Bronchial epithelial cell (primary cell): ENCODE measurements around the gene RPTOR. TPM values are rescaled to one million over a fixed set of nuclear protein-coding genes. Genes with fewer than 3 reads are reported as not detected.
A peak's percentile ranks its signal among the peaks of the same experiment; 100 is the strongest.
"Not testable (repeated sequence)": the region's sequence is repeated elsewhere in the genome, so short reads cannot be mapped to it uniquely, and the experiment has no call there.

Experiments used
- DNase-seq: peaks from one replicate; pipeline ENCODE4 v3.0.0-alpha.2; 2010; ENCODE audit warnings: low read depth
- FAIRE-seq: peaks from 2 replicates; lab custom pipeline; 2011; peaks lifted over from hg19 to GRCh38; lab: Jason Lieb, UNC
- H3K27me3 ChIP-seq: 2 replicates; pipeline ENCODE4 v1.5.1; 2011; ENCODE audit warnings: low read length; ENCODE audit not compliant: control insufficient read depth, insufficient read depth
- H3K36me3 ChIP-seq: 2 replicates; pipeline ENCODE4 v1.5.1; 2011; ENCODE audit warnings: low read length; ENCODE audit not compliant: control insufficient read depth, insufficient read depth
- H3K4me3 ChIP-seq: 2 replicates; pipeline ENCODE4 v1.5.1; 2011; ENCODE audit warnings: mild to moderate bottlenecking, low read depth, low read length, control low read depth
- total RNA-seq: library from RNA; depleted of rRNA; stranded (reverse); fragments of >200 nt; gene quantifications from 2 replicates; pipeline ENCODE4 v1.2.1, GENCODE V29; 2014
- TF ChIP-seq, protein P1 (sequence below): IDR thresholded peaks from 2 replicates; pipeline ENCODE4 v1.5.1; 2011; ENCODE audit warnings: mild to moderate bottlenecking, moderate library complexity, low read length, control low read depth, inconsistent platforms; ENCODE audit not compliant: insufficient read depth, severe bottlenecking

Gene RPTOR
- total RNA-seq, 1 donor from 2014 or later, result 14.0 TPM

DNA sequence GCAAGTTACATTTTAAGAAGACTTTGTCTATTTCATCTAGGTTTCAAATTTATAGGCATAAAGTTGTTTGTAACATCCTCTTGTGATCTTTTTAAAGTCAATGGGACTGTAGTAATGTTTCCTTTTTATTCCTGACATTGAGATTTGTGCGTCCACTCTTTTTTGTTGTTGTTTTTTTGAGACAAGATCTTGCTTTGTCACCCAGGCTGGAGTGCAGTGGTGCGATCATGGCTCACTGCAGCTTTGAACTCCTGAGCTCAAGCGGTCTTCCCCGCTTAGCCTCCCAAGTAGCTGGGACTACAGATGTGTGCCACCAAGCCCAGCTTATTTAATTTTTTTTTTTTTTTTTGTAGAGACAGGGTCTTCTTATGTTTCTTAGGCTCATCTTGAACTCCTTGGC, 29.9 kb downstream of the RPTOR start:
- DNase-seq, result no peak
- FAIRE-seq, result no peak
- TF ChIP-seq, protein P1, sequence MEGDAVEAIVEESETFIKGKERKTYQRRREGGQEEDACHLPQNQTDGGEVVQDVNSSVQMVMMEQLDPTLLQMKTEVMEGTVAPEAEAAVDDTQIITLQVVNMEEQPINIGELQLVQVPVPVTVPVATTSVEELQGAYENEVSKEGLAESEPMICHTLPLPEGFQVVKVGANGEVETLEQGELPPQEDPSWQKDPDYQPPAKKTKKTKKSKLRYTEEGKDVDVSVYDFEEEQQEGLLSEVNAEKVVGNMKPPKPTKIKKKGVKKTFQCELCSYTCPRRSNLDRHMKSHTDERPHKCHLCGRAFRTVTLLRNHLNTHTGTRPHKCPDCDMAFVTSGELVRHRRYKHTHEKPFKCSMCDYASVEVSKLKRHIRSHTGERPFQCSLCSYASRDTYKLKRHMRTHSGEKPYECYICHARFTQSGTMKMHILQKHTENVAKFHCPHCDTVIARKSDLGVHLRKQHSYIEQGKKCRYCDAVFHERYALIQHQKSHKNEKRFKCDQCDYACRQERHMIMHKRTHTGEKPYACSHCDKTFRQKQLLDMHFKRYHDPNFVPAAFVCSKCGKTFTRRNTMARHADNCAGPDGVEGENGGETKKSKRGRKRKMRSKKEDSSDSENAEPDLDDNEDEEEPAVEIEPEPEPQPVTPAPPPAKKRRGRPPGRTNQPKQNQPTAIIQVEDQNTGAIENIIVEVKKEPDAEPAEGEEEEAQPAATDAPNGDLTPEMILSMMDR, result no peak
- Histone ChIP-seq H3K4me3 (no peak overlapping the region), H3K27me3 (no peaks in the 10 kb centered on the region), H3K36me3 (no peaks in the 10 kb centered on the region)

DNA sequence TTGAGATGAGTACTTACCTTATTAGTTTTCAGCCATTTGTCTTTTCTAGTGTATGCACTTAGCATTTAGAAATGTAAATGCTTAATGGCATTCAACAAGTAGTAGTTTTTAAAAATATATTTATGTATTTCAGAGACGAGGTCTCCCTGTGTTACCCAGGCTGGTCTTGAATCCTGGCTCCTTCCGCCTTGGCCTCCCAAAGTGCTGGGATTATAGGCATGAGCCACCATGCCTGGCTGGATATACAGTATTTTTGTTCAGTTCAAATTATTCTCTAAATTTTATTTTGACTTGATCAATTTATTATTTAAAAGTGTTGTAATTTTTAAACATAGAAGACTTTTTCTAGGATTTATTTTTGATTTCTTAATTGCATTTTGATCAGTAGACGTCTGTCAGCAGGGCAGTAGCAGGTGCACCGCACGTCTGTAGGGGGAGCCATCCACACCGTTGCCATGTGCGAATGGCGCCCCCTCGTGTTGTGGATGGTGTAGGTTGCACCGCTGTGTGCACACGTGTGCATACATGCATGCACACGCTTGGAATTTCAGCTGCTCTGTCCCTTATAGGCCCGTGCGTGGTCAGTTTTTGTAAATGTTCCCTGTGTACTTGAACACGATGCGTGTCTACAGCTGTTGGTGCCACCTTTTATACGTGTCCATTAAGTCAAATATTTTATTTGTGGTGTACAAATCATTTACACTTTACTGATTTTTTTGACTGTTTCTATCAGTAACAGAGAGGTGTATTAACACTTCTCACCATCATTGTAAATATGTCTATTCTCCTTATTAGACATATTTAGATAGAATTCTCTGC, 30.6 kb downstream of the RPTOR start:
- FAIRE-seq, result no peak
- TF ChIP-seq, protein P1, result peak; percentile 100
- Histone ChIP-seq H3K36me3 (no peaks in the 10 kb centered on the region), H3K27me3 (no peaks in the 10 kb centered on the region), H3K4me3 (no peak overlapping the region)
- peak; percentile 82 for DNase-seq

DNA sequence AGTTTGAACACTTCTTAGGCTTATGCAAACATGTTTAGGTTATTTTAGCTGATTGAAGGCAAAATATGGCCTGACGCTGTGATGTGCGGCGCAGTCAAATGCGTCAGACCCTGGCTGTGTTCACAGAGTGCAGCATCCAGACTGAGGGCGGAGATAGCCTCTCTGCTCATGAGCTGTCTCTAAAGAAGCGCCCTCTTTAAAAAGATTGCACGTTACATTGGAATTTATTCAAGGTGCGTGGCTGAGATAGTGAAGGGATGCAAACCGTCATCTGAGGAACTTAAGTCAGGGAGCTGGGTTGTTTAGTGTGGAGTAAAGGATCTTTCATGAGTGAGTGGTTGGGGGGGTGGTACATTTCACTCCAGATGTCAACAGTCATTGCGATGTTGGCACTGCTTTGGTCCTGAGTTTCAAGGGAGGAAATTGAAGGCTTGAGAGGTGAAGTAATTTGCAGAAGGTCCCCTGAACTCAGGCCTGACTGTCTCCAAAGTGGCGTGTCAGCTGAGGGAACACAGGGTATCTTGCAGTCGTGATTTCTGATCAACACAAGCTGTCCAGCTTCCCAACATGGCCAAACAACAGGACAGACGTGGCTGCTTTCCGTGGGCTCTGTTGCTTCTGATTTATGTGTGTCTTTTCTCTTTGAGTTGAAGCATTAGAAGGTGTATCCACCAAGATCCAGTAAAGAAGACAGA, 33.4 kb downstream of the RPTOR start:
- FAIRE-seq, result no peak
- TF ChIP-seq, protein P1, result no peak
- no peak overlapping the region for H3K4me3 ChIP-seq
- DNase-seq, result no peak
- H3K27me3 ChIP-seq, result no peaks in the 10 kb centered on the region
- peaks cover 1% of the 10 kb centered on the region for H3K36me3 ChIP-seq

DNA sequence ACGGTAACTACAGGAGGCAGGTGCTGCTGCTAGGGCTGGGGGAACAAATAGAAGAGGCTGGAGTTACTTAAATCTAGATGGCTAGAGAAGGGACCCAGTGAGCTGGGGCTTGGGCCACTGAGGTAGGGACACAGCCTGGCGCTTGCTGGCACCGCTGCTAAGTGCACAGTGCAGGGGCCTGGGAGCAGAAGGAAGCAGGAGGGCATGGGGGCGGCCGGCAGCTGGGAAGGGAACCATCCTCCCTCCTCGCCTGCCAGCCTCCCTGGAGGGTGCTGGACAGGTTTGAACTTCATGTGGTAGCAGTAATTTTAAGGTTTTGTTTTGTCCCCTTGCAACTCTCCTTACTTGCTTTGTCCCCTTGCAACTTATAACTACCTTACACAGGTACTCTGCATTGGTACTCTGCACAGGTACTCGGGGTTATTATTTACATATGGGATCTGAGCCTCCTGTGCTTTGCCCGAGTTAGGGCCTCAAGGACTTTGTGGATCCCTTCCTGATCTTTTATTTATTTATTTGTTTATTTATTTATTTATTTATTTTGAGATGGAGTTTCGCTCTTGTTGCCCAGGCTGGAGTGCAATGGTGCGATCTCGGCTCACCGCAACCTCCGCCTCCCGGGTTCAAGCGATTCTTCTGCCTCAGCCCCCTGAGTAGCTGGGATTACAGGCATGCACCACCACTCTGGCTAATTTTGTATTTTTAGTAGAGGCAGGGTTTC, 34.2 kb downstream of the RPTOR start:
- not testable (repeated sequence) for H3K27me3 ChIP-seq, DNase-seq, FAIRE-seq, H3K36me3 ChIP-seq, H3K4me3 ChIP-seq

DNA sequence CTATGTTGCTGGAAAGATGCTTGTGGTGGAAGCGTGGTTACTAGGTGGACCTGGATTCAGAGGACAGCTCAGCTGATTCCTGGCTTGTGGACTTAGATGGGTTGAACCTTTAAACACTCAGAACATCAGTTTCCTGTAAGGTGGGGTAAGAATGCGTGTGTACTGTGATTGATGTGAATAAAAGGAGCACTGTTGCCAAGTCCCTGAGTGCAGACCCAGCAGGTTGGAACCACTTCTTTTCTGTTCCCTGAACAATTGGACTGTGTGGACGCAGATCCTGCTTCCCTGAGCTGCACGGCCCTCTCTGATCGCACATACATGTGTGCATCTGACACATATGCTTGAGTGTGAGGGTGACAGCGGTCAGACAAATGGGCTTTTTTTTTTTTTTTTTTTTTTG, 37.5 kb downstream of the RPTOR start:
- FAIRE-seq, result no peak
- DNase-seq, result no peak
- H3K4me3 ChIP-seq, result no peak overlapping the region
- H3K36me3 ChIP-seq, result peaks cover 1% of the 10 kb centered on the region
- no peaks in the 10 kb centered on the region for H3K27me3 ChIP-seq
- TF ChIP-seq, protein P1, result no peak
